Measurements from ENCODE around the gene ASPHD1. TPM values are rescaled to one million over a fixed set of nuclear protein-coding genes. Genes with fewer than 3 reads are reported as not detected.

ASPHD1 gene
- total and polyA plus RNA-seq, 2 of the 8 experiments (the other 6 are each of a cell fraction or from before 2014, with no cell fraction given): 14.5 to 18.6 TPM

- TF ChIP-seq ATF3 (IDR thresholded peaks at IDR 0.05; ENCODE audit: insufficient read depth, low read depth, low read length) (no peak), CBX5 (IDR thresholded peaks at IDR 0.05; ENCODE audit: low read depth, low read length) (no peak), MAFK (IDR thresholded peaks at IDR 0.05; ENCODE audit: low read depth, low read length) (no peak), CHD1 (IDR thresholded peaks at IDR 0.05; ENCODE audit: low read depth, low read length) (no peak)
Measured at GRCh38 chr16:29922326-29922725, 22.0 kb downstream of the ASPHD1 start (continued).

All from H1 (cell line).